A549 (cell line): ENCODE measurements around the gene EXTL1. TPM values are rescaled to one million over a fixed set of nuclear protein-coding genes. Genes with fewer than 3 reads are reported as not detected.

Experiments used
- ATAC-seq, 2 experiments: fragments of 200-7000 bp in 1 of 2; fragments of >200 bp in 1 of 2; cut with Nextera tagmentation in 1 of 2; cut with Tn5 transposase in 1 of 2; 3 replicates each; pipeline versions ENCODE4 v1.8.0 to v1.9.1; 2018 to 2020; ENCODE audit warnings: mild to moderate bottlenecking in 1 of 2, moderate library complexity in 1 of 2
- CTCF ChIA-PET: fragments of 300-600 bp; sonication (Branson Sonifier 250); formaldehyde crosslinking; extraction: SDS; loops from one replicate; lab custom pipeline; 2021; ENCODE audit warnings: antibody characterized with exemption, inconsistent platforms; lab: Yijun Ruan, JAX
- POLR2A ChIA-PET: fragments of 350-600 bp; formaldehyde crosslinking; extraction: SDS; loops from one replicate; lab custom pipeline; 2021; ENCODE audit warnings: antibody characterized with exemption, inconsistent platforms; lab: Yijun Ruan, JAX
- DNase-seq, 2 experiments: peaks; one replicate each; pipeline versions ENCODE4 v3.0.0 to v3.0.0-alpha.2; 2011 to 2016; ENCODE audit warnings: low read depth in 1 of 2, low spot score in 1 of 2
- FAIRE-seq: peaks from 2 replicates; lab custom pipeline; 2011; peaks lifted over from hg19 to GRCh38; lab: Jason Lieb, UNC
- H3K27ac ChIP-seq, 2 experiments: fragments of >200 bp; sonication (Bioruptor Twin); formaldehyde crosslinking; 3 replicates each; pipeline ENCODE4 v1.5.1; 2016 to 2017
- H3K4me1 ChIP-seq: fragments of >200 bp; sonication (Bioruptor Twin); formaldehyde crosslinking; 3 replicates; pipeline ENCODE4 v1.6.1; 2016
- H3K4me2 ChIP-seq: fragments of >200 bp; sonication (Bioruptor Twin); formaldehyde crosslinking; 3 replicates; pipeline ENCODE4 v1.6.1; 2016
- H3K4me3 ChIP-seq: fragments of >200 bp; sonication (Bioruptor Twin); formaldehyde crosslinking; 3 replicates; pipeline ENCODE4 v1.5.1; 2016
- H3K9me3 ChIP-seq: fragments of >200 bp; sonication (Bioruptor Twin); formaldehyde crosslinking; 3 replicates; pipeline ENCODE4 v1.6.1; 2016
- CBX8 ChIP-seq: fragments of 200-600 bp; sonication (generic); IDR thresholded peaks from 2 replicates; pipeline ENCODE4 v1.6.1; 2016
- EHF ChIP-seq: fragments of 250-450 bp; sonication (Bioruptor Pico); IDR thresholded peaks from 2 replicates; pipeline ENCODE4 v1.5.0; 2020; ENCODE audit warnings: mild to moderate bottlenecking
- EHMT2 ChIP-seq: fragments of 200-600 bp; sonication (generic); IDR thresholded peaks from 2 replicates; pipeline ENCODE4 v1.6.1; 2016; ENCODE audit warnings: antibody characterized with exemption, low read depth, mild to moderate bottlenecking, moderate library complexity
- ELK1 ChIP-seq: fragments of 150-350 bp; IDR thresholded peaks from 2 replicates; pipeline ENCODE4 v1.6.1; 2014; ENCODE audit warnings: low read depth, mild to moderate bottlenecking, low read length
- ESRRA ChIP-seq: fragments of 150-350 bp; IDR thresholded peaks from 2 replicates; pipeline ENCODE4 v1.6.1; 2014; ENCODE audit warnings: mild to moderate bottlenecking, low read length, borderline replicate concordance
- HES2 ChIP-seq: fragments of >200 bp; sonication (Bioruptor Twin); formaldehyde crosslinking; IDR thresholded peaks from 2 replicates; pipeline ENCODE4 v1.6.1; 2016
- HOXB5 ChIP-seq: fragments of 250-450 bp; sonication (Bioruptor Pico); IDR thresholded peaks from 2 replicates; pipeline ENCODE4 v1.5.0; 2020; ENCODE audit warnings: mild to moderate bottlenecking, moderate library complexity
- JUNB ChIP-seq: fragments of >200 bp; sonication (Bioruptor Twin); formaldehyde crosslinking; IDR thresholded peaks from 2 replicates; pipeline ENCODE4 v1.6.1; 2016
- MAFK ChIP-seq: fragments of 450-650 bp; IDR thresholded peaks from 2 replicates; pipeline ENCODE4 v1.6.1; 2014; ENCODE audit not compliant: partially characterized antibody
- MAX ChIP-seq: IDR thresholded peaks from 2 replicates; pipeline ENCODE4 v1.6.1; 2012
- MAZ ChIP-seq: fragments of 150-350 bp; IDR thresholded peaks from 2 replicates; pipeline ENCODE4 v1.6.1; 2014; ENCODE audit warnings: antibody characterized with exemption, low read depth, low read length, borderline replicate concordance
- NR3C1 ChIP-seq: fragments of >200 bp; sonication (Bioruptor Twin); formaldehyde crosslinking; IDR thresholded peaks from 3 replicates; pipeline ENCODE4 v1.6.1; 2017
- PBX3 ChIP-seq: IDR thresholded peaks from 2 replicates; pipeline ENCODE4 v1.6.1; 2012
- PHF8 ChIP-seq: fragments of 200-600 bp; sonication (generic); IDR thresholded peaks from 2 replicates; pipeline ENCODE4 v1.6.1; 2016; ENCODE audit warnings: low read depth, mild to moderate bottlenecking, antibody characterized with exemption, moderate library complexity, borderline replicate concordance
- RAD21 ChIP-seq, 2 experiments: fragments of >200 bp in 1 of 2; sonication (Bioruptor Twin) in 1 of 2; formaldehyde crosslinking in 1 of 2; IDR thresholded peaks in 1 of 2; conservative IDR thresholded peaks in 1 of 2; 2 replicates in 1 of 2; 3 replicates in 1 of 2; pipeline ENCODE4 v1.6.1; 2012 to 2018; ENCODE audit warnings: inconsistent platforms in 1 of 2
- RFX5 ChIP-seq: fragments of 450-650 bp; IDR thresholded peaks from 2 replicates; pipeline ENCODE4 v1.7.1; 2014; ENCODE audit warnings: antibody characterized with exemption, mild to moderate bottlenecking, moderate library complexity
- TFCP2L1 ChIP-seq: fragments of 250-450 bp; sonication (Bioruptor Pico); IDR thresholded peaks from 2 replicates; pipeline ENCODE4 v1.5.0; 2021; ENCODE audit warnings: mild to moderate bottlenecking
- USF2 ChIP-seq: fragments of 450-650 bp; IDR thresholded peaks from 2 replicates; pipeline ENCODE4 v1.6.1; 2014; ENCODE audit warnings: antibody characterized with exemption
- ZFP36 ChIP-seq: fragments of 450-650 bp; IDR thresholded peaks from 2 replicates; pipeline ENCODE4 v1.6.1; 2014; ENCODE audit warnings: borderline replicate concordance; ENCODE audit not compliant: partially characterized antibody
- ZSCAN20 ChIP-seq: fragments of 250-450 bp; sonication (Bioruptor Pico); IDR thresholded peaks from 2 replicates; pipeline ENCODE4 v1.8.0; 2022; ENCODE audit warnings: mild to moderate bottlenecking, moderate library complexity
- WGBS: methylation state at CpG from one replicate; pipeline ENCODE4 v1.1.6; 2017; ENCODE audit errors: missing lambda C conversion rate; 5-methylcytosine and 5-hydroxymethylcytosine counted together
- polyA plus RNA-seq, 4 experiments: library from polyadenylated mRNA; depleted of rRNA in 3 of 4; stranded (reverse); fragments of >200 nt; fragmentation: RNase III in 1 of 4; extraction: RNeasy Plus Mini Kit Qiagen cat#74134 plus additional on column Dnase treatment in 1 of 4; gene quantifications; 2 replicates in 3 of 4; 3 replicates in 1 of 4; pipeline ENCODE4 v1.2.3, GENCODE V29; 2011 to 2017

The EXTL1 gene
- polyA plus RNA-seq, 2 of the 4 experiments (the other 2 are of a cell fraction), result 0.03 to 0.04 TPM

- POLR2A ChIA-PET, result no interaction called here
- ATAC-seq, result no peak
- Histone ChIP-seq H3K27ac (no peak overlapping the region), H3K9me3 (no peaks in the 10 kb centered on the region), H3K4me1 (peaks cover 3% of the 10 kb centered on the region; the same call in 1 of the 3 replicates), H3K4me3 (no peak overlapping the region), H3K4me2 (no peak overlapping the region)
- CTCF ChIA-PET, result interaction anchor here (0.6 to 1.1 kb wide), 2 partner anchors 13 to 24 kb away, joined by 3 read pairs; no protein-coding TSS in a partner anchor
- no peak for FAIRE-seq
- no peak for TF ChIP-seq ZSCAN20 (CRISPR knock-in tag)
- TF ChIP-seq RFX5, result no peak
- no peak for TF ChIP-seq MAFK
- no peak for TF ChIP-seq ELK1
- WGBS, result 75% methylated on average over 7 of the region's 8 CpGs
- DNase-seq, result no peak
Observed at GRCh38 chr1:26019641-26020315, 1.8 kb upstream of the EXTL1 start.

- Histone ChIP-seq H3K4me3 (no peak overlapping the region), H3K27ac (no peak overlapping the region), H3K4me1 (peaks cover under 1% of the 10 kb centered on the region; the same call in 1 of the 3 replicates), H3K9me3 (no peaks in the 10 kb centered on the region), H3K4me2 (no peak overlapping the region)
- WGBS, result 69% methylated on average over 6 of the region's 6 CpGs
- DNase-seq (no peak), FAIRE-seq (no peak), ATAC-seq (no peak)
- POLR2A ChIA-PET, result no interaction called here
- TF ChIP-seq TFCP2L1 (no peak), MAX (no peak), EHF (CRISPR knock-in tag) (no peak), HOXB5 (CRISPR knock-in tag) (no peak), MAZ (no peak), CBX8 (no peak), USF2 (no peak), PBX3 (no peak), PHF8 (no peak), HES2 (no peak), EHMT2 (no peak), RAD21 (conservative IDR thresholded peaks at IDR 0.05 in 1 of 2, IDR thresholded peaks at IDR 0.05 in 1 of 2) (no peak), JUNB (no peak), NR3C1 (no peak), ZFP36 (no peak), ESRRA (no peak), RFX5 (no peak)
- CTCF ChIA-PET, result interaction anchor here (0.6 kb wide), 1 partner anchor 24 kb away, joined by 3 read pairs; no protein-coding TSS in a partner anchor
Observed at GRCh38 chr1:26020330-26020768, 1.2 kb upstream of the EXTL1 start.
